HEK293 (cell line): ENCODE measurements around the gene RABEP2.

ENCODE experiments used
- CTCF ChIA-PET: fragments of 350-600 bp; formaldehyde crosslinking; extraction: SDS; loops from one replicate; lab custom pipeline; 2021; ENCODE audit warnings: antibody characterized with exemption; lab: Yijun Ruan, JAX
- POLR2A ChIA-PET: fragments of 300-600 bp; formaldehyde crosslinking; extraction: SDS; loops from one replicate; lab custom pipeline; 2020; ENCODE audit warnings: antibody characterized with exemption, inconsistent platforms; lab: Yijun Ruan, JAX
- H3K27ac ChIP-seq: fragments of 200-500 bp; sonication (Bioruptor generic); 2 replicates; pipeline ENCODE4 v1.5.1; 2014; ENCODE audit warnings: low read depth, low read length, control low read depth, inconsistent platforms; ENCODE audit errors: extremely low read depth
- H3K36me3 ChIP-seq, 2 experiments: fragments of 200-500 bp in 1 of 2; sonication (Bioruptor generic) in 1 of 2; 1 replicate in 1 of 2; 2 replicates in 1 of 2; pipeline ENCODE4 v1.5.1; 2014 to 2017; ENCODE audit warnings: inconsistent platforms in 2 of 2, low read length in 2 of 2; ENCODE audit not compliant: control insufficient read depth in 2 of 2, insufficient read depth in 1 of 2
- H3K4me1 ChIP-seq: fragments of 200-500 bp; sonication (Bioruptor generic); 2 replicates; pipeline ENCODE4 v1.5.1; 2014; ENCODE audit warnings: mild to moderate bottlenecking, low read length, inconsistent platforms; ENCODE audit not compliant: control insufficient read depth, insufficient read depth
- H3K4me3 ChIP-seq: 2 replicates; pipeline ENCODE4 v1.5.1; 2011; ENCODE audit warnings: low read depth, mild to moderate bottlenecking, control low read depth, low read length, moderate library complexity
- H3K9me3 ChIP-seq: fragments of 200-500 bp; sonication (Bioruptor generic); 2 replicates; pipeline ENCODE4 v1.5.1; 2014; ENCODE audit warnings: low read depth, low read length, inconsistent platforms; ENCODE audit not compliant: control insufficient read depth, insufficient read depth
- EGR2 ChIP-seq: fragments of 450-650 bp; formaldehyde crosslinking; IDR thresholded peaks from 2 replicates; pipeline ENCODE4 v1.5.1; 2016; ENCODE audit warnings: low read depth, missing biosample characterization, missing genetic modification characterization
- GFI1B ChIP-seq: fragments of 450-650 bp; formaldehyde crosslinking; IDR thresholded peaks from 2 replicates; pipeline ENCODE4 v1.5.1; 2016; ENCODE audit warnings: missing biosample characterization, missing genetic modification characterization
- GLI4 ChIP-seq: fragments of 450-650 bp; formaldehyde crosslinking; IDR thresholded peaks from 2 replicates; pipeline ENCODE4 v1.5.1; 2016; ENCODE audit warnings: missing biosample characterization, missing genetic modification characterization
- HOXA7 ChIP-seq: sonication (generic); formaldehyde crosslinking; IDR thresholded peaks from 2 replicates; pipeline ENCODE4 v1.8.1; 2022; ENCODE audit warnings: missing genetic modification reagents, borderline replicate concordance
- KLF10 ChIP-seq: fragments of 450-650 bp; IDR thresholded peaks from 2 replicates; pipeline ENCODE4 v1.5.1; 2018; ENCODE audit warnings: missing biosample characterization, mild to moderate bottlenecking, missing genetic modification characterization
- KLF16 ChIP-seq: fragments of 450-650 bp; formaldehyde crosslinking; IDR thresholded peaks from 2 replicates; pipeline ENCODE4 v1.5.1; 2017; ENCODE audit warnings: missing biosample characterization, missing genetic modification characterization
- KLF8 ChIP-seq: fragments of 450-650 bp; formaldehyde crosslinking; IDR thresholded peaks from 2 replicates; pipeline ENCODE4 v1.5.1; 2016; ENCODE audit warnings: missing biosample characterization, missing genetic modification characterization
- PATZ1 ChIP-seq: fragments of 450-650 bp; formaldehyde crosslinking; IDR thresholded peaks from 2 replicates; pipeline ENCODE4 v1.5.1; 2016; ENCODE audit warnings: missing biosample characterization, missing genetic modification characterization
- PRDM1 ChIP-seq: fragments of 450-650 bp; formaldehyde crosslinking; IDR thresholded peaks from 2 replicates; pipeline ENCODE4; 2016; ENCODE audit warnings: missing biosample characterization, missing genetic modification characterization
- REST ChIP-seq: fragments of 450-650 bp; formaldehyde crosslinking; IDR thresholded peaks from 2 replicates; pipeline ENCODE4 v1.5.1; 2016; ENCODE audit warnings: missing biosample characterization, missing genetic modification characterization
- SCRT1 ChIP-seq: fragments of 450-650 bp; formaldehyde crosslinking; IDR thresholded peaks from 2 replicates; pipeline ENCODE4 v1.5.1; 2016; ENCODE audit warnings: missing biosample characterization, missing genetic modification characterization, borderline replicate concordance
- SETDB1 ChIP-seq: IDR thresholded peaks from one replicate; pipeline ENCODE4 v1.6.1; 2017; ENCODE audit warnings: mild to moderate bottlenecking, low read length, moderate library complexity, mixed read lengths; ENCODE audit not compliant: insufficient read length
- ZBTB20 ChIP-seq: fragments of 450-650 bp; formaldehyde crosslinking; IDR thresholded peaks from 2 replicates; pipeline ENCODE4 v1.5.1; 2016; ENCODE audit warnings: missing biosample characterization, missing genetic modification characterization
- ZBTB26 ChIP-seq: fragments of 450-650 bp; formaldehyde crosslinking; optimal IDR thresholded peaks from 2 replicates; pipeline ENCODE3; 2016; ENCODE audit warnings: missing biosample characterization, mild to moderate bottlenecking, missing genetic modification characterization
- ZFHX2 ChIP-seq: fragments of 450-650 bp; formaldehyde crosslinking; conservative IDR thresholded peaks from 2 replicates; pipeline ENCODE4 v1.5.1; 2016; ENCODE audit warnings: missing biosample characterization, missing genetic modification characterization
- ZFP41 ChIP-seq: fragments of 450-650 bp; formaldehyde crosslinking; IDR thresholded peaks from 2 replicates; pipeline ENCODE4 v1.5.1; 2016; ENCODE audit warnings: missing biosample characterization, missing genetic modification characterization, borderline replicate concordance
- ZNF16 ChIP-seq: fragments of 450-650 bp; formaldehyde crosslinking; IDR thresholded peaks from 2 replicates; pipeline ENCODE4 v1.5.1; 2016; ENCODE audit warnings: low read depth, missing biosample characterization, missing genetic modification characterization
- ZNF169 ChIP-seq: fragments of 450-650 bp; formaldehyde crosslinking; IDR thresholded peaks from 2 replicates; pipeline ENCODE4 v1.5.1; 2016; ENCODE audit warnings: missing biosample characterization, missing genetic modification characterization
- ZNF274 ChIP-seq, 2 experiments: fragments of 200-500 bp in 1 of 2; fragments of 450-650 bp in 1 of 2; sonication (Bioruptor generic) in 1 of 2; formaldehyde crosslinking in 1 of 2; IDR thresholded peaks; 2 replicates each; pipeline versions ENCODE4 v1.5.1 to v1.6.1; 2014 to 2016; ENCODE audit warnings: borderline replicate concordance in 1 of 2, inconsistent platforms in 1 of 2, low read length in 1 of 2, missing biosample characterization in 1 of 2, missing genetic modification characterization in 1 of 2
- ZNF324 ChIP-seq: fragments of 450-650 bp; formaldehyde crosslinking; IDR thresholded peaks from 2 replicates; pipeline ENCODE4 v1.5.1; 2016; ENCODE audit warnings: missing biosample characterization, missing genetic modification characterization
- ZNF449 ChIP-seq: fragments of 450-650 bp; formaldehyde crosslinking; IDR thresholded peaks from 2 replicates; pipeline ENCODE4 v1.5.1; 2017; ENCODE audit warnings: missing biosample characterization, mild to moderate bottlenecking, missing genetic modification characterization, moderate library complexity
- ZNF473 ChIP-seq: fragments of 450-650 bp; formaldehyde crosslinking; IDR thresholded peaks from 2 replicates; pipeline ENCODE4 v1.5.1; 2017; ENCODE audit warnings: missing biosample characterization, missing genetic modification characterization
- ZNF510 ChIP-seq: fragments of 450-650 bp; formaldehyde crosslinking; IDR thresholded peaks from 2 replicates; pipeline ENCODE4 v1.5.1; 2018; ENCODE audit warnings: mild to moderate bottlenecking, missing genetic modification characterization, missing biosample characterization; ENCODE audit not compliant: insufficient replicate concordance
- ZNF530 ChIP-seq: fragments of 450-650 bp; formaldehyde crosslinking; IDR thresholded peaks from 2 replicates; pipeline ENCODE4 v1.5.1; 2016; ENCODE audit warnings: low read depth, missing biosample characterization, missing genetic modification characterization
- ZNF624 ChIP-seq: fragments of 450-650 bp; formaldehyde crosslinking; IDR thresholded peaks from 2 replicates; pipeline ENCODE4 v1.5.1; 2017; ENCODE audit warnings: missing biosample characterization, missing genetic modification characterization
- ZNF658 ChIP-seq: fragments of 450-650 bp; formaldehyde crosslinking; IDR thresholded peaks from 2 replicates; pipeline ENCODE4; 2016; ENCODE audit warnings: missing biosample characterization, missing genetic modification characterization
- ZNF747 ChIP-seq: fragments of 450-650 bp; formaldehyde crosslinking; IDR thresholded peaks from 2 replicates; pipeline ENCODE4 v1.5.1; 2016; ENCODE audit warnings: missing biosample characterization, missing genetic modification characterization
- ZSCAN16 ChIP-seq: fragments of 450-650 bp; formaldehyde crosslinking; IDR thresholded peaks from 2 replicates; pipeline ENCODE4 v1.5.1; 2016; ENCODE audit warnings: missing biosample characterization, missing genetic modification characterization
- TF ChIP-seq, protein P1 (sequence below): fragments of 450-650 bp; formaldehyde crosslinking; IDR thresholded peaks from 2 replicates; pipeline ENCODE4 v1.5.1; 2017; ENCODE audit warnings: missing biosample characterization, missing genetic modification characterization

Gene RABEP2

DNA sequence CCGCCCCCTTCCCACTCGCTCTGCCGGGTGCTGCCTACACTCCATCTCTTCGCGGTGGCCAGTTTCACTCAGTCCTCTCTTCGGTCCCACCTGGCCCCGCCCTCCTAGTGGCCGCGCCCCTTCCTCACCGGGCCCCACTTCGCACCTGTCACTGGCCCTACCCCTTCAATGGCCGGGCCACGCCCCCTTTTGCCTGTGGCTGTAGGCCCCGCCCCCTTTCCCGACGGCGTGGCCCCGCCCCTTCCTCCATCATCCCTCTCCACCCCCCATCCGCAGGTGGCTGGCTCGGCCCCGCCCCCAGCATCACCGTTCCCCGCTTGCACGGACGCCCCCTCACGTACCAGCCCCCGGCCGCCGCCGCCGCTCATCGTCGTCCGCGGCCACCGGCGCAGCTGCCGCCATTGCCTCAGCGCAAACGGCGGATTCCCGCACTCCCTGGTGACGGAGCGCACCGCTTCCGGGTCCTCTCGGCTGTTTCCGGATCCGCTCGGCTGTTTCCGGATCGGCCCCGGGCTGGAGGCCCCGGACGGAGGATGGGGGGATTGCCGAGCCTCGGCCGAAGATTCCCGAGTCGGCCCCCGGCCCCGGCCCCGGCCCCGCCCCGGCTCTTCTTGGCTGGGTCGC lies at the start of gene RABEP2:
TSS of gene RABEP2 (minus strand) at position 477 of the 624 bp plus-strand sequence. CDS start at position 402, 75 bp downstream.
- peak within 1 kb of the TSS; percentile 91 for H3K4me3 ChIP-seq
- ChIA-PET POLR2A (interaction anchor here (0.7 to 2.8 kb wide), 7 partner anchors 10 to 79 kb away, joined by 3 to 10 read pairs (median 5); partner anchors contain the start of genes LAT, NFATC2IP, SH2B1 and TUFM), CTCF (interaction anchor here (0.5 to 2.9 kb wide), 3 partner anchors 20 to 328 kb away, joined by 3 to 22 read pairs (median 6); partner anchors contain the start of gene SULT1A2)
- H3K4me1 ChIP-seq, result 0 out of 2 replicates have a peak, but pooled peaks cover 4% of the 10 kb centered on the region
- no peaks in the 10 kb centered on the region for H3K36me3 ChIP-seq
- H3K9me3 ChIP-seq, result no peaks in the 10 kb centered on the region
- peak within 1 kb of the TSS; percentile 95 for H3K27ac ChIP-seq
- TF ChIP-seq ZBTB20 (tag by site-specific recombination) (no peak), ZNF530 (no peak), ZNF658 (tag by site-specific recombination) (no peak), ZFP41 (no peak), ZNF473 (tag by site-specific recombination) (no peak), ZBTB26 (tag by site-specific recombination) (no peak), KLF10 (tag by site-specific recombination) (peak; percentile 84), HOXA7 (CRISPR knock-in tag) (no peak), KLF8 (tag by site-specific recombination) (peak; percentile 96), ZNF449 (tag by site-specific recombination) (no peak), EGR2 (tag by site-specific recombination) (peak; percentile 60), REST (no peak), ZFHX2 (tag by site-specific recombination) (peak; percentile 49), ZNF324 (tag by site-specific recombination) (no peak), SCRT1 (peak; percentile 91), ZNF16 (tag by site-specific recombination) (no peak), GFI1B (no peak), ZNF510 (tag by site-specific recombination) (no peak), PRDM1 (tag by site-specific recombination) (no peak), KLF16 (tag by site-specific recombination) (peak; percentile 94), GLI4 (tag by site-specific recombination) (no peak), ZNF274 (IDR thresholded peaks at IDR 0.05; ENCODE audit: low read length) (no peak), ZNF274 (tag by site-specific recombination; IDR thresholded peaks at IDR 0.05; ENCODE audit: borderline replicate concordance) (no peak), ZNF747 (no peak), SETDB1 (no peak), ZNF624 (tag by site-specific recombination) (no peak), ZSCAN16 (tag by site-specific recombination) (no peak), PATZ1 (tag by site-specific recombination) (peak; percentile 47), ZNF169 (no peak)
- TF ChIP-seq, protein P1, sequence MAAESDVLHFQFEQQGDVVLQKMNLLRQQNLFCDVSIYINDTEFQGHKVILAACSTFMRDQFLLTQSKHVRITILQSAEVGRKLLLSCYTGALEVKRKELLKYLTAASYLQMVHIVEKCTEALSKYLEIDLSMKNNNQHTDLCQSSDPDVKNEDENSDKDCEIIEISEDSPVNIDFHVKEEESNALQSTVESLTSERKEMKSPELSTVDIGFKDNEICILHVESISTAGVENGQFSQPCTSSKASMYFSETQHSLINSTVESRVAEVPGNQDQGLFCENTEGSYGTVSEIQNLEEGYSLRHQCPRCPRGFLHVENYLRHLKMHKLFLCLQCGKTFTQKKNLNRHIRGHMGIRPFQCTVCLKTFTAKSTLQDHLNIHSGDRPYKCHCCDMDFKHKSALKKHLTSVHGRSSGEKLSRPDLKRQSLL, result peak; percentile 39; the same call in 1 of the 2 replicates
